NB4 (cell line): ENCODE measurements around the gene PLCH2.

Experiments
- CTCF ChIP-seq: IDR thresholded peaks from one replicate; pipeline ENCODE4 v1.5.1; 2012; ENCODE audit warnings: low read depth, low read length
- MYC ChIP-seq: IDR thresholded peaks from 2 replicates; pipeline ENCODE4 v1.6.1; 2011; ENCODE audit warnings: low read depth, low read length
- POLR2A ChIP-seq: IDR thresholded peaks from 2 replicates; pipeline ENCODE4 v1.6.1; 2011; ENCODE audit warnings: mild to moderate bottlenecking; ENCODE audit not compliant: insufficient read length; ENCODE audit errors: extremely low read depth

- TF ChIP-seq MYC (no peak), CTCF (no peak), POLR2A (no peak)
These were observed 43.1 kb downstream of the PLCH2 start for GRCh38 chr1:2519029-2519685.
